H1 (cell line): Measurements from ENCODE around the gene GRM4. TPM values are rescaled to one million over a fixed set of nuclear protein-coding genes. Genes with fewer than 3 reads are reported as not detected.

Experiments used
- CTCF ChIA-PET: fragments of 300-600 bp; sonication (Branson Sonifier 250); formaldehyde crosslinking; loops from one replicate; lab custom pipeline; 2021; ENCODE audit not compliant: partially characterized antibody; lab: Charles Lee
- POLR2A ChIA-PET: fragments of 300-600 bp; sonication (Branson Sonifier 250); formaldehyde crosslinking; loops from one replicate; lab custom pipeline; 2021; ENCODE audit warnings: inconsistent platforms; ENCODE audit not compliant: partially characterized antibody; lab: Charles Lee
- DNase-seq, 2 experiments: peaks; one replicate each; pipeline versions ENCODE4 v3.0.0 to v3.0.0-alpha.2; 2010 to 2022; ENCODE audit warnings: low spot score in 2 of 2, low read depth in 1 of 2, mixed read lengths in 1 of 2
- FAIRE-seq: peaks from 2 replicates; lab custom pipeline; 2011; peaks lifted over from hg19 to GRCh38; lab: Jason Lieb, UNC
- H2AFZ ChIP-seq: 2 replicates; pipeline ENCODE4 v1.8.1; 2012; ENCODE audit warnings: low read length, inconsistent platforms
- H2AK5ac ChIP-seq: 2 replicates; pipeline ENCODE4 v1.6.1; 2013; ENCODE audit warnings: low read depth, low read length
- H2BK120ac ChIP-seq: replicated peaks from 2 replicates; pipeline ENCODE3; 2013; ENCODE audit warnings: low read depth, low read length, inconsistent platforms
- H2BK12ac ChIP-seq: 2 replicates; pipeline ENCODE4 v1.6.1; 2013; ENCODE audit warnings: low read depth, low read length
- H2BK15ac ChIP-seq: 2 replicates; pipeline ENCODE4 v1.6.1; 2013; ENCODE audit warnings: low read length
- H2BK20ac ChIP-seq: 2 replicates; pipeline ENCODE4 v1.6.1; 2013; ENCODE audit warnings: low read length
- H2BK5ac ChIP-seq: 2 replicates; pipeline ENCODE4 v1.6.1; 2013; ENCODE audit warnings: low read depth, low read length
- H3K14ac ChIP-seq: 2 replicates; pipeline ENCODE4 v1.6.1; 2013; ENCODE audit warnings: inconsistent platforms; ENCODE audit not compliant: insufficient read length
- H3K18ac ChIP-seq: 2 replicates; pipeline ENCODE4 v1.6.1; 2013; ENCODE audit warnings: low read length; ENCODE audit errors: extremely low read depth
- H3K23ac ChIP-seq: 2 replicates; pipeline ENCODE4 v1.6.1; 2013; ENCODE audit warnings: inconsistent platforms; ENCODE audit not compliant: insufficient read length
- H3K23me2 ChIP-seq: 2 replicates; pipeline ENCODE4 v1.6.1; 2013; ENCODE audit warnings: low read depth, low read length
- H3K27ac ChIP-seq: 2 replicates; pipeline ENCODE4 v1.6.1; 2011; ENCODE audit warnings: low read depth, low read length, inconsistent platforms
- H3K27me3 ChIP-seq, 4 experiments: replicated peaks in 1 of 4; 1 replicate in 1 of 4; 2 replicates in 3 of 4; pipeline versions ENCODE4 v1.6.1 to v1.8.1; 2011 to 2013; ENCODE audit warnings: low read length in 3 of 4, mild to moderate bottlenecking in 3 of 4, inconsistent platforms in 2 of 4, mixed read lengths in 2 of 4, moderate library complexity in 1 of 4; ENCODE audit not compliant: control insufficient read depth in 3 of 4, insufficient read depth in 3 of 4; ENCODE audit errors: extremely low read depth in 1 of 4
- H3K36me3 ChIP-seq, 4 experiments: 2 replicates each; pipeline versions ENCODE4 v1.6.1 to v1.8.1; 2011 to 2013; ENCODE audit warnings: mild to moderate bottlenecking in 4 of 4, low read length in 3 of 4, moderate library complexity in 2 of 4, control low read depth in 1 of 4, inconsistent platforms in 1 of 4; ENCODE audit not compliant: insufficient read depth in 4 of 4, control insufficient read depth in 2 of 4
- H3K4ac ChIP-seq: replicated peaks from 2 replicates; pipeline ENCODE3; 2013; ENCODE audit warnings: low read length, low read depth, mixed read lengths, inconsistent platforms; ENCODE audit not compliant: insufficient read length
- H3K4me1 ChIP-seq, 4 experiments: replicated peaks in 1 of 4; 1 replicate in 1 of 4; 2 replicates in 3 of 4; pipeline versions ENCODE4 v1.6.1 to v1.8.1; 2011 to 2013; ENCODE audit warnings: low read length in 3 of 4, inconsistent platforms in 2 of 4, mixed read lengths in 1 of 4; ENCODE audit not compliant: insufficient read depth in 4 of 4, control insufficient read depth in 3 of 4
- H3K4me2 ChIP-seq, 2 experiments: 2 replicates each; pipeline versions ENCODE4 v1.6.1 to v1.8.1; 2011 to 2013; ENCODE audit warnings: low read depth in 2 of 2, low read length in 2 of 2, control low read depth in 1 of 2, inconsistent platforms in 1 of 2, mild to moderate bottlenecking in 1 of 2; ENCODE audit not compliant: insufficient read depth in 1 of 2
- H3K4me3 ChIP-seq, 4 experiments: fragments of 200-600, 300-600 bp in 1 of 4; sonication (generic), shearing (Covaris generic), sonication (Bioruptor Twin) in 1 of 4; 2 replicates each; pipeline versions ENCODE4 v1.5.1 to v1.8.1; 2011 to 2016; ENCODE audit warnings: low read length in 4 of 4, low read depth in 3 of 4, control low read depth in 2 of 4, inconsistent platforms in 2 of 4, mild to moderate bottlenecking in 2 of 4, mixed read lengths in 1 of 4, moderate library complexity in 1 of 4; ENCODE audit not compliant: insufficient read depth in 2 of 4; ENCODE audit errors: extremely low read depth in 1 of 4
- H3K56ac ChIP-seq: replicated peaks from 2 replicates; pipeline ENCODE3; 2013; ENCODE audit warnings: low read depth, mild to moderate bottlenecking, mixed read lengths, low read length, inconsistent platforms; ENCODE audit not compliant: insufficient read length
- H3K79me1 ChIP-seq: 2 replicates; pipeline ENCODE4 v1.6.1; 2013; ENCODE audit warnings: low read depth, low read length, control low read depth
- H3K79me2 ChIP-seq, 2 experiments: 2 replicates each; pipeline versions ENCODE4 v1.6.1 to v1.8.1; 2012 to 2013; ENCODE audit warnings: low read length in 2 of 2, mild to moderate bottlenecking in 2 of 2, inconsistent platforms in 1 of 2; ENCODE audit not compliant: insufficient read depth in 2 of 2, control insufficient read depth in 1 of 2
- H3K9ac ChIP-seq, 4 experiments: replicated peaks in 1 of 4; 1 replicate in 1 of 4; 2 replicates in 3 of 4; pipeline versions ENCODE4 v1.6.1 to v1.8.1; 2011 to 2013; ENCODE audit warnings: low read depth in 3 of 4, low read length in 3 of 4, control low read depth in 2 of 4, mild to moderate bottlenecking in 2 of 4, moderate library complexity in 2 of 4, inconsistent platforms in 1 of 4; ENCODE audit errors: extremely low read depth in 1 of 4
- H3K9me3 ChIP-seq, 2 experiments: 2 replicates each; pipeline versions ENCODE4 v1.6.1 to v1.8.1; 2012 to 2013; ENCODE audit warnings: mild to moderate bottlenecking in 2 of 2, moderate library complexity in 2 of 2, control low read depth in 1 of 2, inconsistent platforms in 1 of 2, low read depth in 1 of 2, low read length in 1 of 2, mixed read lengths in 1 of 2; ENCODE audit not compliant: insufficient read depth in 2 of 2
- H4K20me1 ChIP-seq, 2 experiments: replicated peaks in 1 of 2; 2 replicates each; pipeline versions ENCODE3 to v1.8.1; 2011 to 2013; ENCODE audit warnings: inconsistent platforms in 2 of 2, low read length in 2 of 2, mild to moderate bottlenecking in 1 of 2; ENCODE audit not compliant: insufficient read depth in 2 of 2, control insufficient read depth in 1 of 2
- H4K5ac ChIP-seq: 2 replicates; pipeline ENCODE4 v1.6.1; 2013; ENCODE audit warnings: low read length, low read depth, mixed read lengths, inconsistent platforms; ENCODE audit not compliant: insufficient read length
- H4K8ac ChIP-seq: 2 replicates; pipeline ENCODE4 v1.8.0; 2013; ENCODE audit warnings: mild to moderate bottlenecking, moderate library complexity, low read length, inconsistent platforms; ENCODE audit not compliant: insufficient read depth; ENCODE audit errors: extremely low read depth
- H4K91ac ChIP-seq: replicated peaks from 2 replicates; pipeline ENCODE3; 2013; ENCODE audit warnings: low read length, mixed read lengths, inconsistent platforms; ENCODE audit not compliant: insufficient read length
- CHD1 ChIP-seq: IDR thresholded peaks from 2 replicates; pipeline ENCODE4 v1.6.1; 2012; ENCODE audit warnings: low read depth, low read length, improper control_type of control experiment
- WGBS, 2 experiments: shearing (Covaris generic) in 1 of 2; methylation state at CpG; one replicate each; pipeline versions ENCODE4 v1.1.6 to v1.1.7; 2013 to 2015; ENCODE audit warnings: low lambda C conversion rate in 2 of 2, mixed read lengths in 2 of 2, inconsistent platforms in 1 of 2, low coverage in 1 of 2, missing lambda C conversion rate in 1 of 2; ENCODE audit not compliant: insufficient replicate concordance in 2 of 2, insufficient coverage in 1 of 2, insufficient read length in 1 of 2; ENCODE audit errors: extremely low coverage in 1 of 2, missing lambda C conversion rate in 1 of 2; 5-methylcytosine and 5-hydroxymethylcytosine counted together
- polyA plus RNA-seq, 7 experiments: library from polyadenylated mRNA; depleted of rRNA in 3 of 7; stranded (reverse) in 5 of 7; unstranded in 2 of 7; fragments of >200 nt in 5 of 7; fragments of 200-250 nt in 2 of 7; gene quantifications; 1 replicate in 5 of 7; 2 replicates in 1 of 7; 4 replicates in 1 of 7; pipeline versions ENCODE4 v1.2.1 to v1.2.3, GENCODE V29; 2011 to 2013; ENCODE audit warnings: missing spikeins in 2 of 7, mixed read lengths in 2 of 7
- total RNA-seq: library from RNA; stranded (reverse); fragmentation: NEBNext Ultra II Directional; extraction: Animal tissue kit (Norgen Biotek cat#: 25700); gene quantifications from 2 replicates; pipeline ENCODE4 v1.2.1, GENCODE V29; 2021
- TF ChIP-seq, protein P1 (sequence below): IDR thresholded peaks from 2 replicates; pipeline ENCODE4 v1.6.1; 2012; ENCODE audit warnings: inconsistent platforms
- TF ChIP-seq, protein P2 (sequence below): IDR thresholded peaks from 2 replicates; pipeline ENCODE4 v1.6.1; 2012; ENCODE audit warnings: inconsistent platforms

Gene GRM4
- total and polyA plus RNA-seq, 2 of the 8 experiments (the other 6 are each of a cell fraction or from before 2014, with no cell fraction given) = 19.6 to 21.5 TPM

DNA sequence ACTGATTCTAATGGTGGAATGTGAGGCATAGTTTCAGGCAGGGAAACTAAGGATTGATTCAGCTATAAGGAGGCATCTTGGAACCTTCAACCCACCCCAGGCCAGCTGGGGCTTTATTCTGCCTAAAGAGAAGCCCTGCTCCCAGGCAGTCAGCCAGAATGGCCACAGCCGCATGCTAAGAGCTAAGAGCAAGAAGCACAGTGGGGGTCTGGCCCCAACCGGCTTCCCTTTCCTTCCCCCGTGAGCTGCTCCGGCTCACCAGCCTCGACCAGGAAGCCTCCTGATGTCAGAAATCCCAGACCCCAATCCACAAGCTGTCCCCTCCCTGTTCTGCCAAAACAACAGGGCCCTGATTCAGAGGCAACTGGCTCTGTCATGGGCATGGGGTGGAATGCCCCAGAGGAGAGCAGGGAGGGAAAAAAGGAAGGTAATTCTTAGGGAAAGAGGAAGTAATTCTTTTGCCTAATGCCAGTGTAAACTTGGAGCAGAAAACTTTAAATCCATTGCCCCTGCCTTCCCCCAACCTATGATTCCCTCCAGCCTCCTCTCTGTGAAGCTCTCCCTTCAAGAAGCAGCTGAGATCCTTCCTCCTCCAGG is 6.9 kb downstream of the GRM4 start:
- H3K79me1 ChIP-seq = peaks cover 7% of the 10 kb centered on the region; the same call in 1 of the 2 replicates
- no peak overlapping the region for H3K23ac ChIP-seq
- no peaks in the 10 kb centered on the region for H3K36me3 ChIP-seq
- H3K4me1 ChIP-seq = peaks cover 9 to 61% (median 45%) of the 10 kb centered on the region in 4 experiments
- ChIA-PET CTCF (interaction anchor here (0.6 to 11.6 kb wide), 11 partner anchors 8 to 647 kb away, joined by 3 to 128 read pairs (median 4); partner anchors contain the start of gene GRM4), POLR2A (interaction anchor here (1.0 to 2.2 kb wide), 3 partner anchors 9 to 96 kb away, joined by 3 to 7 read pairs (median 6); no protein-coding TSS in a partner anchor)
- 17% methylated on average over 4 of the region's 5 CpGs; no CpG with 5 or more reads in 1 of the 2 experiments for WGBS, 2 experiments
- DNase-seq = no peak
- peak overlapping the region; percentile 97; the same call in 1 of the 2 replicates for H2BK12ac ChIP-seq
- FAIRE-seq = no peak
- H3K18ac ChIP-seq = peak overlapping the region; percentile 93; the same call in 1 of the 2 replicates
- H4K20me1 ChIP-seq = peaks cover 3 to 4% of the 10 kb centered on the region in 2 experiments
- peak overlapping the region; percentile 8 to 15; a peak in 1 of 4 replicates for H3K4me2 ChIP-seq
- no peaks in the 10 kb centered on the region for H3K9me3 ChIP-seq
- no peak overlapping the region for H3K14ac ChIP-seq
- no peak overlapping the region for H4K8ac ChIP-seq
- no peak overlapping the region for H3K27ac ChIP-seq
- no peak overlapping the region for H2AFZ ChIP-seq
- H3K4me3 ChIP-seq = no peak overlapping the region; a peak in 1 of 8 replicates
- H2BK120ac ChIP-seq = peak overlapping the region; percentile 84
- peak overlapping the region; percentile 85; the same call in 1 of the 2 replicates for H2AK5ac ChIP-seq
- H4K91ac ChIP-seq = peak overlapping the region; percentile 98
- peak overlapping the region; percentile 40 for H2BK20ac ChIP-seq
- no peak overlapping the region for H3K56ac ChIP-seq
- H4K5ac ChIP-seq = no peak overlapping the region
- no peak overlapping the region for H3K9ac ChIP-seq
- TF ChIP-seq, protein P1, sequence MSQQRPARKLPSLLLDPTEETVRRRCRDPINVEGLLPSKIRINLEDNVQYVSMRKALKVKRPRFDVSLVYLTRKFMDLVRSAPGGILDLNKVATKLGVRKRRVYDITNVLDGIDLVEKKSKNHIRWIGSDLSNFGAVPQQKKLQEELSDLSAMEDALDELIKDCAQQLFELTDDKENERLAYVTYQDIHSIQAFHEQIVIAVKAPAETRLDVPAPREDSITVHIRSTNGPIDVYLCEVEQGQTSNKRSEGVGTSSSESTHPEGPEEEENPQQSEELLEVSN = 0 out of 2 replicates have a peak, but pooled peaks have one; percentile 19
- TF ChIP-seq CHD1 = no peak
- TF ChIP-seq, protein P2, sequence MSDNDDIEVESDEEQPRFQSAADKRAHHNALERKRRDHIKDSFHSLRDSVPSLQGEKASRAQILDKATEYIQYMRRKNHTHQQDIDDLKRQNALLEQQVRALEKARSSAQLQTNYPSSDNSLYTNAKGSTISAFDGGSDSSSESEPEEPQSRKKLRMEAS = peak; percentile 34; the same call in 1 of the 2 replicates
- H2BK15ac ChIP-seq = no peak overlapping the region; the same call in 1 of the 2 replicates
- peak overlapping the region; percentile 79; the same call in 1 of the 2 replicates for H2BK5ac ChIP-seq
- peaks cover 0 to 11% of the 10 kb centered on the region in 2 experiments; a peak in 1 of 4 replicates for H3K79me2 ChIP-seq
- peaks cover 0 to 14% (median 8%) of the 10 kb centered on the region in 4 experiments; a peak in 5 of 7 replicates for H3K27me3 ChIP-seq
- peaks cover 3% of the 10 kb centered on the region; the same call in 1 of the 2 replicates for H3K23me2 ChIP-seq
- peak overlapping the region; percentile 46 for H3K4ac ChIP-seq
